AG04450 (cell line): ENCODE data around the gene SLC16A14. TPM values are rescaled to one million over a fixed set of nuclear protein-coding genes. Genes with fewer than 3 reads are reported as not detected.

ENCODE experiments used
- CTCF ChIA-PET: fragments of 300-600, 350-600 bp; formaldehyde crosslinking; extraction: SDS; loops from one replicate; lab custom pipeline; 2022; ENCODE audit warnings: antibody characterized with exemption, inconsistent platforms; lab: Charles Lee
- POLR2A ChIA-PET: fragments of 350-600 bp; formaldehyde crosslinking; extraction: SDS; loops from one replicate; lab custom pipeline; 2021; ENCODE audit warnings: antibody characterized with exemption, inconsistent platforms; lab: Yijun Ruan, JAX
- DNase-seq: peaks from one replicate; pipeline ENCODE4 v3.0.0-alpha.2; 2011; ENCODE audit warnings: low read depth, low spot score
- H3K27ac ChIP-seq: one replicate; pipeline ENCODE4 v1.5.1; 2012; ENCODE audit warnings: low read depth, low read length, control low read depth
- H3K27me3 ChIP-seq: one replicate; pipeline ENCODE4 v1.6.0; 2012; ENCODE audit warnings: low read length; ENCODE audit not compliant: control insufficient read depth, insufficient read depth
- H3K4me3 ChIP-seq: 2 replicates; pipeline ENCODE4 v1.5.1; 2011; ENCODE audit warnings: mild to moderate bottlenecking, low read depth, low read length, control low read depth
- H3K9me3 ChIP-seq: 2 replicates; pipeline ENCODE4 v1.5.1; 2012; ENCODE audit warnings: low read length; ENCODE audit not compliant: control insufficient read depth, insufficient read depth
- CTCF ChIP-seq: IDR thresholded peaks from 2 replicates; pipeline ENCODE4 v1.5.1; 2011; ENCODE audit warnings: low read depth, low read length, control low read depth, inconsistent platforms
- polyA plus RNA-seq: library from polyadenylated mRNA; depleted of rRNA; stranded (reverse); fragments of >200 nt; gene quantifications from 2 replicates; pipeline ENCODE4 v1.2.3, GENCODE V29; 2011

The SLC16A14 gene
- polyA plus RNA-seq, 1 experiment = 2.7 TPM

- Histone ChIP-seq H3K9me3 (no peaks in the 10 kb centered on the region), H3K27ac (no peak overlapping the region), H3K4me3 (no peak overlapping the region), H3K27me3 (no peaks in the 10 kb centered on the region)
- no peak for TF ChIP-seq CTCF
- ChIA-PET CTCF (interaction anchor here (1.0 to 7.3 kb wide), 5 partner anchors 13 to 106 kb away, joined by 3 to 71 read pairs (median 4); partner anchors contain the start of gene SLC16A14), POLR2A (interaction anchor here (0.6 kb wide), 1 partner anchor 630 kb away, joined by 3 read pairs; no protein-coding TSS in a partner anchor)
- DNase-seq = no peak
Observed at GRCh38 chr2:230053753-230054478, 14.8 kb downstream of the SLC16A14 start.

- Histone ChIP-seq H3K27ac (no peak overlapping the region), H3K27me3 (no peaks in the 10 kb centered on the region), H3K4me3 (no peak overlapping the region), H3K9me3 (no peaks in the 10 kb centered on the region)
- no peak for TF ChIP-seq CTCF
- no peak for DNase-seq
- ChIA-PET CTCF (interaction anchor here (1.1 to 7.3 kb wide), 2 partner anchors 15 to 24 kb away, joined by 7 to 71 read pairs; no protein-coding TSS in a partner anchor), POLR2A (no interaction called here)
Observed at GRCh38 chr2:230052299-230052698, 16.4 kb downstream of the SLC16A14 start.

- CTCF ChIA-PET = interaction anchor here (1.3 to 7.3 kb wide), 4 partner anchors 17 to 110 kb away, joined by 3 to 71 read pairs (median 10); no protein-coding TSS in a partner anchor
- TF ChIP-seq CTCF = no peak
- POLR2A ChIA-PET = no interaction called here
- Histone ChIP-seq H3K27me3 (no peaks in the 10 kb centered on the region), H3K4me3 (no peak overlapping the region), H3K9me3 (no peaks in the 10 kb centered on the region), H3K27ac (no peak overlapping the region)
- no peak for DNase-seq
Observed at GRCh38 chr2:230050136-230050535, 18.6 kb downstream of the SLC16A14 start.

- Histone ChIP-seq H3K27me3 (no peaks in the 10 kb centered on the region), H3K27ac (no peak overlapping the region), H3K4me3 (no peak overlapping the region), H3K9me3 (no peaks in the 10 kb centered on the region)
- no peak for DNase-seq
- ChIA-PET POLR2A (no interaction called here), CTCF (interaction anchor here (1.2 kb wide), 2 partner anchors 18 to 20 kb away, joined by 5 to 6 read pairs; partner anchors contain the start of gene SLC16A14)
- no peak for TF ChIP-seq CTCF
Observed at GRCh38 chr2:230048010-230048671, 20.6 kb downstream of the SLC16A14 start.

- ChIA-PET POLR2A (no interaction called here), CTCF (no interaction called here)
- Histone ChIP-seq H3K4me3 (no peak overlapping the region), H3K27me3 (no peaks in the 10 kb centered on the region), H3K27ac (no peak overlapping the region), H3K9me3 (no peaks in the 10 kb centered on the region)
- DNase-seq = no peak
- no peak for TF ChIP-seq CTCF
Observed at GRCh38 chr2:230046491-230046890, 22.2 kb downstream of the SLC16A14 start.
